GM12891 (cell line): ENCODE data around the gene KCNJ5.

Source experiments
- DNase-seq: peaks from one replicate; pipeline ENCODE4 v3.0.0; 2011; ENCODE audit warnings: low spot score; ENCODE audit not compliant: insufficient read length
- FAIRE-seq: peaks from 2 replicates; lab custom pipeline; 2011; peaks lifted over from hg19 to GRCh38; lab: Jason Lieb, UNC
- PAX5 ChIP-seq: IDR thresholded peaks from 2 replicates; pipeline ENCODE4 v1.6.1; 2011; ENCODE audit warnings: low read length, moderate library complexity, mild to moderate bottlenecking; ENCODE audit not compliant: insufficient read depth, severe bottlenecking
- POLR2A ChIP-seq: IDR thresholded peaks from 2 replicates; pipeline ENCODE4 v1.6.1; 2011; ENCODE audit warnings: low read depth, low read length, control low read depth
- POLR2AphosphoS5 ChIP-seq: IDR thresholded peaks from 2 replicates; pipeline ENCODE4 v1.6.1; 2011; ENCODE audit warnings: low read depth, low read length, control low read depth
- POU2F2 ChIP-seq: IDR thresholded peaks from 2 replicates; pipeline ENCODE4 v1.6.1; 2011; ENCODE audit warnings: low read depth, mild to moderate bottlenecking, control low read depth, low read length, moderate library complexity
- SPI1 ChIP-seq: IDR thresholded peaks from 2 replicates; pipeline ENCODE4 v1.6.1; 2011; ENCODE audit warnings: low read depth, low read length, control low read depth
- TAF1 ChIP-seq: IDR thresholded peaks from 2 replicates; pipeline ENCODE4 v1.6.1; 2011; ENCODE audit warnings: low read depth, low read length, control low read depth

The KCNJ5 gene

DNA sequence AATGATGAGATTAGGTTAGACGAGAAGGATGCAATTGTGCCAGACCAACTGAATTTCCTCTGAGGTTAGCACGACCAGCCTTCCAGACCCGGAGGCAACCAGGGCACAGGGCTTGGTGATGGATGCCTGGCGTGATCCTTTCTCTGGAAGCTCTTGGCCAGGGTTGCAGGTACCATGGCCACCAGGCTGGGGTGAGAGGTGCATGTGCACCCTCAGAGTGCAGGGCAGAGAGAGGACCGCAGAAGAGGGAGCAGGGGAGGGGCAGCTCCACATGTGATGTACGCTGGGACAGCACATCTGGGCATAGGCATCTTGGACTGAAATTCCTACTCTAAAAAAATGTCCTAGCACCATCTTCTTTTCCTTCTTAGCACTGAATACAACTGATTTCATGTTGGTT is 34.9 kb upstream of the KCNJ5 start:
- FAIRE-seq (no peak), DNase-seq (no peak)
- TF ChIP-seq POLR2A: no peak
- no peak for TF ChIP-seq POU2F2

DNA sequence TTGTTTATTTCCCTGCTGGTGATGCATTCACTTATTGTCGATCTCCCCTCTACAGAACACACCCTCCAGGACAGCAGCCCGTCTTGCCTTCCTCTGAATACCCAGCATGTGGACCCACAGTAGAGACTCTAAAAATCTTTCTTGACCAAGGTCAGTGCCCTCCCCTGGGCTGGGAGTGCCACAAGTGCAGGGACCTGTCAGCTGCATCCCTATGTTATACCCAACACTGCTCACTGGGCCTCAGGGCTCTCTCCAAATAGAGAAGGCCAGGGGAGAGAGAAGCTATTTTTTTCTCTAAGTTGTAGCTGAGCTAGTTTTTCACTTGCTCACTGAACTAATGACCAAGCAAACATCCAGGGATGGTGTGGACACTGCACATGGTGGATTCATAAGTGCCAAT is 33.8 kb upstream of the KCNJ5 start:
- no peak for FAIRE-seq
- DNase-seq: no peak
- no peak for TF ChIP-seq TAF1
- TF ChIP-seq PAX5: no peak
- TF ChIP-seq POLR2A: no peak
- TF ChIP-seq POU2F2: no peak
- no peak for TF ChIP-seq POLR2AphosphoS5
- no peak for TF ChIP-seq SPI1

DNA sequence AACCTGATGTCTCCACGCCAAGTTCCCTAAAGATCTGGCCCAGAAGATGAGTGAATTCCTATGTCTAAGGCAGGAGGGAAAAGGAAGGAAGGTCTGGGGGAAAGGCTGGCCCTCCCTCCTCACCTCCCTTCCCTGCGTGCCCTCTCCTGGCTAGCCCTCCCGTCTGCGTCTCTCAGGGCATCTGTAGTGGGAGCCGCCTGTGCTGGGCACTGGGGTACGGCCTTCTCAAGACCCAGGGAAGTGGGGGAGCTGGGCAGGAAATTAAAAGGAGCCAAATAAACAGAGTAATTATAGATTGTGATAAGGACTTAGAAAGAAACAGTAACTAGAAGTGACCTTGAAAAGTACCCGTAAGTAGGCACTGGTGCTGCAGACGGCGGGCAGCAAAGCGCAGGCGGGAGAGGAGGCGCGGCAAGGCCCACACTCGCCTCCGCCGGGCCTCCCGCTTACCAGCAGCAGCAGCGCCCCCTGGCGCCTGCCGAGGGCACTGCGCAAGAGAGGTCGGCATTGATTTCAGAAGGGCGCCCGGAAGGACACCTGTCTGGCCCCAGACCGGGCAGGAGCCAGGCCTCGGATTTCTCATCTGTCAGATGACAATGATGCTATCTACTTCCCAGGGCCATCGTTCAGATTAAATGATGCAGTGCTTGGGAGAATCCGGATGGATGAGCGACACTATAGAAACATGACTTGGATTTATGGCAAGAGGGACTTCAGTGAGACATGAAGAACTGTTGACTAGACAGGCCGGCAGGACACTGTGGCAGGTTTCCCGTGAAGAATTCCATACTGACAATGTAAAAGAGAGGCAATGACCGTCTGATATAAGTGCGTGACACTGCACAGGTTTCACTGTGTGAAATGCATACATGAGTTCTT is 31.4 kb upstream of the KCNJ5 start:
- TF ChIP-seq SPI1: no peak
- DNase-seq (peak; percentile 71), FAIRE-seq (peak; percentile 82)

DNA sequence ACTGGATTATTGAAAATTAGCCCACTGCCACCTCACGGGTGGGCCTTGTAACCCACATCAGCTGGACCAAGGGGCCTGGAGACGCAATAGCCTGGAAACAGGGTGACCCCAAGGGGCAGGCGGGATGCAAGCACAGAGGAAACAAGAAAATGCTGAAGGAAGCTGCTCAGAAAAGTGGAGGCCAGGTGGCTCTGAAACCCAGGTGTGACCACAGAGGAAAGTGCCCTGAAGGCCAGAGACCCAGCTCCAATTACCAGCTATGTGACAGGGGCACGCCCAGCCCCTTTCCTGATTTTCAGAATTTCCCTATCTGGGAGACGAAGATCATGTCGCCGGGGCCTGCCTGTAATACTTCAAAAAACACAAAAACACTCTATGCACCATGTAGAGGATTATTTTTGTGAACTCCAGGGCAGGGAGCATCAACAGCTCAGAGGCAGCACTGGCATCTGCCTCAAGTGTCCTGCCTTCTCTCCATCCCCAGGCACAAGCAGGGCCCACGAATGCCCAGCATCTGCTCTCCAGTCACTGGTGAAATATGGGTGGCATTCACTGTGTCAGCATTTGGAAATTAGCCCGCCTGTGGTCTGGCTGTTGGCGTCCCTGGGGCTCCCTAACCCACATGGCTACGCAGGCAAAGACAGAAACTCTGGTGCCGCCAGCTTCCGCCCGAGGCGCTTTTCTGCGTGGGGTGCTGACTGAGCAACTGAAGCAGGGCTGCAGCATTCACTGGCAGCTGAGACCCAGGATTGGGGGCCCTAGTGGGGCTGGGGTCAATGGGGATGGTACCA is 30.4 kb upstream of the KCNJ5 start:
- no peak for DNase-seq
- no peak for FAIRE-seq
- TF ChIP-seq POLR2AphosphoS5 (no peak), TAF1 (no peak), POU2F2 (no peak), POLR2A (no peak), SPI1 (no peak), PAX5 (no peak)

DNA sequence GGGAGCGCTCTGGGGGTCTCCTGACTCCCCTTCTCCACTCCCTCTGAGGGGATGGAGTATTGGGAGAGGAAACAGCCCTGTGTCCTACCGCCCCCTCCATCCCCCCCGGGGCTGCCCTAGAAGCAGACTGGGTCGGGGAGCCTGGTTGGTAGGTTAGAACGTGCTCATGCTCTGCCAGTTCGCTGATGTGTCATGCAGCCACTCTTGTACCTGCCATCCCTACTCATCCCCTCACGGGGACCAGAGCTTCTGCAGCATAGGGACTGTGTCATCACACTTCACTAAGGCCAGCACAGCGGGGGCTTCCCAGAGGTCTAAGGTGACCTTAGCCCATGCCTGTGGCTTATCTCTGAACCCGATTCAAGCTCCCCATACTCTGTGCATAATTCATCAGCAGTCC is 28.8 kb upstream of the KCNJ5 start:
- no peak for FAIRE-seq
- no peak for TF ChIP-seq POLR2AphosphoS5
- TF ChIP-seq POLR2A: no peak
- no peak for TF ChIP-seq SPI1
- TF ChIP-seq TAF1: no peak
- no peak for TF ChIP-seq PAX5
- TF ChIP-seq POU2F2: no peak

DNA sequence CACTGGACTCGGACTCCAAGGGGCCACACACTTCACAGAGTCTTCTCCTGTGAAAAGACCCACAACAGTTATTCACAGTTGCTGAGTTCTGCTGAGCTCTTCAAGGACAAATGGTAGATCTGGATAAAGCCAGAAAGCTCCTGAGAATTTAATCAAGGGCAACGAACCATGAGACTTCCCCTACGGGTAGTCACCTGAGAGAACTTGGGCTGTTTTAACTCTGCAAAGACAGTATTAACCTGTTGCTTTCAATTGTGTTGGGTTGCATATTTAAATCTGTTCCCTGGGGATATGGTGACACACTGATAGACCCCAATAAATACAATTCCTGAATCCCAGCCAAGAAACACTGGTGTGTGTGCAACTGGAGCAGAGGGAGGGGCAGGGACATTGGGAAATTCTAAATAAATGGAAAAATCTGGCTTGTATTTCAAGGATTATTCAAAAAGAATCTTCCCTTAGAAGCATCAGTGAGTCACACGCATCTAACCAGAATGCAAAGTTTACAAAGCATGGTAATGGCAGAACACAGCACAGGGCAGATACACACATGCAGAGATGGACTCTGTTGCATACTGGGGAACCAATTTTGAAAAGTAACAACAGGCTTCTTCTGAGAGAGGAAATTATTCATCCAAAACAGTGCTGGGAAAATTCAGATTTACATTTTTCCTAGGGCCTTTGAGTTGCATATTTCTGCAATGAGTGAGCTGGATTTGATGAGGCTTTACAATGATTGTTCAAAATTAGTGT is 28.1 kb upstream of the KCNJ5 start:
- DNase-seq: no peak
- TF ChIP-seq POLR2A (no peak), PAX5 (no peak)
- FAIRE-seq: no peak

More for the DNA sequence above, 28.8 kb upstream of the KCNJ5 start:
- DNase-seq: no peak

DNA sequence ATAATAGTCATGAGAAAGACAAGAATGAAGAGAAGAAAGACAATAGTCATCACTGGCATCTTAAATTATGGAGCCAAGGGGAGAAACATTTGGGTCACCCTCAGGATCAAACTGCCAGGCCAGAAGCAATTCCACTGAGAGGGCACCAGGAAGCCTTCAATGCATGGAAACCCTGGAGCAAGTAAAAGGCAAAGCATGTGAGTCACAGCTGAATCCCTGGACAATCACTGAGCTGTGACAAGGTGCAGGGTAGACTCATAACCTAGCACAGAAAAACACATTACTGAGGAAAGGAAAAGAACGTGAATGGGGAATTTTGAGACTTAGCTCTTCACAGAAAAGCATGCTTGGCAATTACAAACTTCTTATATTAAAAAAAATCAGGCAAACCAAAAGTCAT is 25.7 kb upstream of the KCNJ5 start:
- FAIRE-seq (no peak), DNase-seq (no peak)
- TF ChIP-seq POLR2A (no peak), TAF1 (no peak), PAX5 (no peak), POU2F2 (no peak), SPI1 (no peak), POLR2AphosphoS5 (no peak)

DNA sequence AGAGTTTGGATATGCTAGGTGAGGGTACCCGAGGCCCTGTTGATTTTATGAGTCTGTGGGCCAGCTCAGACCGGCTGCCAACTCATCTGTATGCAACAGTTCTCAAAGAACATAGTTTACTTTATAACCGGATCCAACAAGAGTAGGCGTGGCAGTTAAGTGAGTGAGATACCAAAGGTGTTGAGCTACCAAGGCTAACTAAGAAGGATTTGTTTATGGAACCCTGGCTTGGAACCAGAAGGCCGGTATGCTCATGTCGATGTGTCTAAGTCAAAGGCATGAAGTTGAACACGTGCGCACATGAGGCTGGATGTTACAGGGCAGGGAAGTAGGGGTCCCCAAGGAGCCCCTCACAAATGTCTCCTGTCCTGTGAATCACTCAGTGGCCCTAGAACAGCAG is 23.9 kb upstream of the KCNJ5 start, which contains the start of gene KCNJ1:
TSS of gene KCNJ1 (minus strand) at position 20 of the 400 bp plus-strand sequence. CDS start 27,053 bp downstream, outside the sequence.
- no peak for DNase-seq
- no peak for FAIRE-seq
- TF ChIP-seq SPI1: no peak
- TF ChIP-seq PAX5: no peak
- TF ChIP-seq POLR2A: no peak
- no peak for TF ChIP-seq POLR2AphosphoS5
- no peak for TF ChIP-seq TAF1
- TF ChIP-seq POU2F2: no peak

DNA sequence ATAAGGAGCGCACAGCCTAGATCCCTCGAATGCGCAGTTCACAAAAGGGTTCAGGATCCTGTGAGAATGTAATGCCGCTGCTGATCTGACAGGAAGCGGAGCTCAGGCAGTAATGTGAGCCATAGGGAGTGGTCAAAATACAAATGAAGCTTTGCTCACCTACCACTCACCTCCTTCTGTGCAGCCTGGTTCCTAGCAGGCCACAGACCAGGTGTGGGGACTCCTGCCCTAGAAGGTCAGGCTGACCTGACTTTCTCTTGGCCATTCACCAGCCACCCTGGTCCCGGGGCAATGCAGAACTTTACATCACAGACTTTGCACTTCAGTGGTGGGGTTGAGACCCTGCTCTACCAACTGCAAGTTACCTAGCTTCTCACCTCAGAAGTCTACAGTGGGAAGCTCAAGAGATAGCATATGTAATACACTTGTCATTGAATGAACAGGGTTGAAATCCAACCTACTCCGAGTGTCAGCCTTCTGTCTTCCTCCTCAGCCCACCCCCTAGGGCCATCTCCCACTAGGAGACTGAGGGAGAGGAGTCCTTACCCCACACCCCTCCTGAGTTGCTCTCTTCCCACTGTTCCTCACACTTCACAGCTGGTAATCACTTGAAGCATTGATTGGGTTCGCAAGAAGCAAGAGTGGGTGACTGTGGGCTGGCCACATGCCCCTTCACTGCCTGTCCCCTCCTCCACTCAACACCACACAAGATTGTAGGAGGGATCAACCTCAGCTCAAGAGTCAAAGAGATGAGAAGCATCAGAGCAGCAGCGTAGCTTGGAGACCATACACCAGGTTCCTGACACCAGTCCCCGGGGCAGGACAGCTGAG is 22.1 kb upstream of the KCNJ5 start:
- DNase-seq: no peak
- FAIRE-seq: peak; percentile 31
- TF ChIP-seq PAX5: no peak
- TF ChIP-seq POU2F2: no peak
- no peak for TF ChIP-seq POLR2AphosphoS5
- no peak for TF ChIP-seq SPI1
- TF ChIP-seq POLR2A: no peak
- TF ChIP-seq TAF1: no peak
